Kidney epithelial cell (primary cell): ENCODE measurements around the gene CACNA1I. TPM values are rescaled to one million over a fixed set of nuclear protein-coding genes. Genes with fewer than 3 reads are reported as not detected.
"Not testable (repeated sequence)": the region's sequence is repeated elsewhere in the genome, so short reads cannot be mapped to it uniquely, and the experiment has no call there.

Source experiments
- DNase-seq: peaks from one replicate; pipeline ENCODE4 v3.0.0-alpha.2; 2010; ENCODE audit warnings: low read depth
- H3K27me3 ChIP-seq: 2 replicates; pipeline ENCODE4 v1.6.0; 2011; ENCODE audit warnings: low read length; ENCODE audit not compliant: control insufficient read depth, insufficient read depth
- H3K36me3 ChIP-seq: 2 replicates; pipeline ENCODE4 v1.5.1; 2011; ENCODE audit warnings: low read length; ENCODE audit not compliant: control insufficient read depth, insufficient read depth
- H3K4me3 ChIP-seq: 2 replicates; pipeline ENCODE4 v1.5.1; 2011; ENCODE audit warnings: low read depth, mild to moderate bottlenecking, control low read depth, low read length
- total RNA-seq: library from RNA; depleted of rRNA; stranded (reverse); fragments of >200 nt; gene quantifications from 2 replicates; pipeline ENCODE4 v1.2.3, GENCODE V29; 2015
- TF ChIP-seq, protein P1 (sequence below): IDR thresholded peaks from 2 replicates; pipeline ENCODE4 v1.5.1; 2011; ENCODE audit warnings: mild to moderate bottlenecking, moderate library complexity, low read length, control low read depth, inconsistent platforms; ENCODE audit not compliant: insufficient read depth, poor library complexity, severe bottlenecking

Gene CACNA1I
- total RNA-seq, 1 donor from 2014 or later = not detected

DNA sequence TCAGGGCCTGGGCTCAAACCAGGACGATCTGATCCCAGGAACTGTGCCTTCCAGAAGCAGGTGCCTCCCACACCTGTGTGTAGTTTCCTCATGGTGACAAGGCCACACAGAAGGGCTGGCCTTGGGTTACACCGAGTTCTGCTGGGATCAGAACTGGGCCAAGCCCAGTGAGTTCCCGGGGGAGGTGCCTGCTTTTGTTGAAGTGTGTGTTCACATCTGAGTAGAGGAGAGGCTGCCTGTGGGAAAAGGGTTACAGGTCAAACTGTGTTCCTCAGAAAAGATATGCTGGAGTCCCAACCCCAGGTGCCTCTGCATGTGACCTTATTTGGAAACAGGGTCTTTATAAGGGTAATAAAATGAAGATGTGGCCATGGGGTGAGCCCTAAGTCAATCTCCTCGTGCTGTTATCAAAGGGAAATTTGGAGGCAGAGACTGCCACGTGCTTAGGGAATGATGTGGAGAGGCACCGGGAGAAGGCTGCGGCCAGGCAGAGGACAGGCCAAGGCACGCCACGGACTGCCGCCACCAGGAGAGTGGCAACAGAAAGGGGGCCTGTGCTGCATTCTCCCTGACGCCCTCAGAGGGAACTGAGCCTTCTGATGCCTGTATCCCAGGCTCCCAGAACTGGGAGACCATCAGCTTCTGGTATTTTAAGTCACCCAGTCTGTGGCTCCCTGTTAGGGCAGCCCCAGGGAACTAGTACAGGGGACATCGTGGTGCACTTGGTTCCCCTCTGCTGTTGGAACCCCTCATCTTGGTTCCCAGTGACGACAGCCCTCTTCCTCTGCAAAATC, 158.8 kb downstream of the CACNA1I start:
- TF ChIP-seq, protein P1, sequence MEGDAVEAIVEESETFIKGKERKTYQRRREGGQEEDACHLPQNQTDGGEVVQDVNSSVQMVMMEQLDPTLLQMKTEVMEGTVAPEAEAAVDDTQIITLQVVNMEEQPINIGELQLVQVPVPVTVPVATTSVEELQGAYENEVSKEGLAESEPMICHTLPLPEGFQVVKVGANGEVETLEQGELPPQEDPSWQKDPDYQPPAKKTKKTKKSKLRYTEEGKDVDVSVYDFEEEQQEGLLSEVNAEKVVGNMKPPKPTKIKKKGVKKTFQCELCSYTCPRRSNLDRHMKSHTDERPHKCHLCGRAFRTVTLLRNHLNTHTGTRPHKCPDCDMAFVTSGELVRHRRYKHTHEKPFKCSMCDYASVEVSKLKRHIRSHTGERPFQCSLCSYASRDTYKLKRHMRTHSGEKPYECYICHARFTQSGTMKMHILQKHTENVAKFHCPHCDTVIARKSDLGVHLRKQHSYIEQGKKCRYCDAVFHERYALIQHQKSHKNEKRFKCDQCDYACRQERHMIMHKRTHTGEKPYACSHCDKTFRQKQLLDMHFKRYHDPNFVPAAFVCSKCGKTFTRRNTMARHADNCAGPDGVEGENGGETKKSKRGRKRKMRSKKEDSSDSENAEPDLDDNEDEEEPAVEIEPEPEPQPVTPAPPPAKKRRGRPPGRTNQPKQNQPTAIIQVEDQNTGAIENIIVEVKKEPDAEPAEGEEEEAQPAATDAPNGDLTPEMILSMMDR = no peak
- H3K4me3 ChIP-seq = no peak overlapping the region
- peaks cover 22% of the 10 kb centered on the region for H3K27me3 ChIP-seq
- H3K36me3 ChIP-seq = no peaks in the 10 kb centered on the region
- no peak for DNase-seq

GRCh38 chr22:39731481-39731880, 160.9 kb downstream of the CACNA1I start:
- H3K36me3 ChIP-seq = no peaks in the 10 kb centered on the region
- H3K27me3 ChIP-seq = peaks cover 21% of the 10 kb centered on the region
- DNase-seq = no peak
- TF ChIP-seq, protein P1 = no peak
- no peak overlapping the region for H3K4me3 ChIP-seq

DNA sequence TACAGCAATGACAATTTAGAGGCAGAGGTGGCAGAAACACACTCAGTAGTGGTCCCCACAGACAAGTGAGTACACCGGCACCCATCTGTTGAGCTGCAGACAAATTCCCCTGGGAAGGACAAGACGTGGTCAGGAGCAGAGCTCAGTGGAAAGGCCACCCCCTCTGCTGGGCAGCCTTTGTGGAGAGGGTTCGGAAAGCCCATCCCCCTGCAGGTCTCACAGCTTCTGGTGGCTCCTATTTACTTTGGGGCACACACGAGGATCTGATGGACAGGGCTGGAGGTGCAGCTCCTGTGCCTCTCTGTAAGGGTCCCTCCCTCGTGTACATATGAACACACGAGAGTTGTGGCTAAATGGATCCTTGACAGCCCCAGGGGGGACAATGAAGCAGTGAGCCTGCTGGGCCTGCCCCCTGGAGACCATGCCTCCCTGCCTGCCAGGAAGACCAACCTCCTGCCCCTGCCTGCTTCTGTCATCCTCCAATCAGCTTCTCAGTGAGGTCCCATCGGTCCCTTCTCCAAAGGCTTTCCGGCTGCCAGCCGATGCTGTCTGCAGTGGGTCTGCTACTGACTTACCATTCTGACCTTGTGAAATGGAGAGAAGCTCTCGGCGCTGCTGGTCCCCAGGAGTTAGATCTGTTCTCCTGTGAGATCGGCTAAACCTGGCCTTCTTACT, 161.5 kb downstream of the CACNA1I start:
- Histone ChIP-seq H3K27me3 (peaks cover 15% of the 10 kb centered on the region), H3K4me3 (no peak overlapping the region), H3K36me3 (no peaks in the 10 kb centered on the region)
- DNase-seq = no peak
- TF ChIP-seq, protein P1 = no peak

DNA sequence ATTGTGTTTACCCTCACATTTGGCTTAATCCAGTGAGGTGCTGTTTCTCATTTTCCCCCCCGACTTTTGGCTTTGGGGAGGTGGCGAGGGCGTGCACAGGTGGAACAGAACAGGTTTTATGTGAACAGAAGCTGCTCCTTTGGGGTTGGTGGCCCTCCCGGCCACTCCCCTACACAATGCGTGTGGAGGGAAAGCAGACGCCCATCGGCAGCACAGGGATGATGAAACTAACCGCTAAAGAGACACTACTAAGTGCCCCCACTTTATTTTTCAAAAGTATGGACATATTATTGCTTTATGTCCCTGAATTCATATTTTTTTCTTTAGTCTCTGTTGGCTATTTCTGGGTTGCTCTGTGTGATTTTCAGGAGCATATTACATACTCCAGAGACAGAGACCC, 162.1 kb downstream of the CACNA1I start:
- H3K36me3 ChIP-seq = no peaks in the 10 kb centered on the region
- H3K4me3 ChIP-seq = no peak overlapping the region
- TF ChIP-seq, protein P1 = no peak
- peaks cover 11% of the 10 kb centered on the region for H3K27me3 ChIP-seq
- DNase-seq = no peak

DNA sequence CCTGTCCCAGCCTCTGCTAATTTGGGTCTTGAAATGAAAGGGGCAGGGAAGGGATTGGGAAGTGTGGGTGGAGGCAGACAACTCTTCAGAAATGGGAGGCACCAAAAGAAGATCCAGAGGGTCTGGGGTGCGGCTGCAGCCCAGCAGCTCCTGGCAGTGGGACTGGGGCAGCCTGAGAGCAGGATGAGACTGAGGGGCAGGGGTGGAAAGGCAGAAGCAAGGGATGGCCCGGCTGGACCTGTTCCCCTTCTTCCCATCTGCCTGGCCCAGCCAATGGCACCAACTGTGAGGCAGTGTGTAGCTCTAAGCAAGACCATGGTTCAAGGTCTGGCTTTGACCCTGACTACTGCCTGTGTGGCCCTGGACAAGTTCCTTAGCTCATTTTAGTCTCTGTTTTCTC, 162.6 kb downstream of the CACNA1I start:
- DNase-seq = no peak
- Histone ChIP-seq H3K27me3 (peaks cover 11% of the 10 kb centered on the region), H3K4me3 (no peak overlapping the region), H3K36me3 (no peaks in the 10 kb centered on the region)
- TF ChIP-seq, protein P1 = no peak

GRCh38 chr22:39734046-39734445, 163.5 kb downstream of the CACNA1I start:
- peaks cover 11% of the 10 kb centered on the region for H3K27me3 ChIP-seq
- not testable (repeated sequence) for H3K36me3 ChIP-seq, DNase-seq, H3K4me3 ChIP-seq
